NB4 (cell line): ENCODE measurements around the gene AGBL5.

ENCODE experiments used
- DNase-seq: peaks from one replicate; pipeline ENCODE4 v3.0.0; 2010; ENCODE audit warnings: low read depth
- H3K4me3 ChIP-seq: one replicate; pipeline ENCODE4 v1.5.1; 2011; ENCODE audit warnings: mild to moderate bottlenecking, low read depth, low read length, moderate library complexity
- CTCF ChIP-seq: IDR thresholded peaks from one replicate; pipeline ENCODE4 v1.5.1; 2012; ENCODE audit warnings: low read depth, low read length
- MAX ChIP-seq: IDR thresholded peaks from 2 replicates; pipeline ENCODE4 v1.6.1; 2011; ENCODE audit warnings: low read depth, low read length
- MYC ChIP-seq: IDR thresholded peaks from 2 replicates; pipeline ENCODE4 v1.6.1; 2011; ENCODE audit warnings: low read depth, low read length
- POLR2A ChIP-seq: IDR thresholded peaks from 2 replicates; pipeline ENCODE4 v1.6.1; 2011; ENCODE audit warnings: mild to moderate bottlenecking; ENCODE audit not compliant: insufficient read length; ENCODE audit errors: extremely low read depth

The AGBL5 gene

GRCh38 chr2:27069961-27070618 is 18.6 kb downstream of the AGBL5 start:
- TF ChIP-seq POLR2A: no peak
- no peak for TF ChIP-seq MAX
- no peak for TF ChIP-seq CTCF
- no peak for TF ChIP-seq MYC
- DNase-seq: no peak
- peak overlapping the region; percentile 88 for H3K4me3 ChIP-seq

- H3K4me3 ChIP-seq: peak overlapping the region; percentile 88
- DNase-seq: no peak
- TF ChIP-seq MYC: no peak
- TF ChIP-seq MAX: no peak
- TF ChIP-seq POLR2A: no peak
- no peak for TF ChIP-seq CTCF
These were observed 19.3 kb downstream of the AGBL5 start for GRCh38 chr2:27070653-27071276.

- TF ChIP-seq MAX (peak; percentile 42), MYC (peak; percentile 58), POLR2A (peak; percentile 75), CTCF (no peak)
- peak; percentile 94 for DNase-seq
- peak within 1 kb of the TSS; percentile 88 for H3K4me3 ChIP-seq
These were observed 20.0 kb downstream of the AGBL5 start, which contains the start of gene OST4 for GRCh38 chr2:27071277-27071989. Gene OST4 (minus strand): TSS chr2:27071654.

- peak; percentile 54 for DNase-seq
- no peak for TF ChIP-seq POLR2A
- no peak for TF ChIP-seq CTCF
- TF ChIP-seq MAX: no peak
- peak overlapping the region; percentile 63 for H3K4me3 ChIP-seq
These were observed 20.7 kb downstream of the AGBL5 start for GRCh38 chr2:27071990-27072830.

GRCh38 chr2:27072920-27073319 is 21.5 kb downstream of the AGBL5 start:
- no peak overlapping the region for H3K4me3 ChIP-seq
- TF ChIP-seq POLR2A (no peak), CTCF (no peak), MYC (no peak), MAX (no peak)
- DNase-seq: no peak
